Gastroesophageal sphincter (tissue), 4 donors: Measurements from ENCODE around the gene GTPBP10. TPM values are rescaled to one million over a fixed set of nuclear protein-coding genes. Genes with fewer than 3 reads are reported as not detected.
A peak's percentile ranks its signal among the peaks of the same experiment; 100 is the strongest.
"Not testable (repeated sequence)": the region's sequence is repeated elsewhere in the genome, so short reads cannot be mapped to it uniquely, and the experiment has no call there.

Experiments
- ATAC-seq: fragments of 150-250 bp; one replicate; pipeline ENCODE4 v1.9.1; 2016; ENCODE audit warnings: mild to moderate bottlenecking, moderate library complexity
- H3K27ac ChIP-seq, 4 donors: fragments of 200-600 bp; sonication (generic) in 3 of 4; 1 replicate in 3 of 4; 2 replicates in 1 of 4; pipeline ENCODE4 v1.5.1; 2016 to 2019
- H3K27me3 ChIP-seq: fragments of 200-600 bp; sonication (generic); one replicate; pipeline ENCODE4 v1.5.1; 2019
- H3K36me3 ChIP-seq, 2 donors: fragments of 200-600 bp; sonication (generic); one replicate each; pipeline ENCODE4 v1.5.1; 2019; ENCODE audit warnings: control low read depth in 1 of 2
- H3K4me1 ChIP-seq, 3 donors: fragments of 200-600 bp; sonication (generic); 1 replicate in 2 of 3; 2 replicates in 1 of 3; pipeline ENCODE4 v1.5.1; 2016 to 2019; ENCODE audit warnings: control low read depth in 2 of 3
- H3K4me3 ChIP-seq, 2 donors: fragments of 200-600 bp; sonication (generic); one replicate each; pipeline ENCODE4 v1.5.1; 2019; ENCODE audit warnings: mild to moderate bottlenecking in 1 of 2, moderate library complexity in 1 of 2
- H3K9me3 ChIP-seq, 3 donors: fragments of 200-600 bp; sonication (generic); one replicate each; pipeline ENCODE4 v1.5.1; 2017 to 2019; ENCODE audit warnings: control low read depth in 2 of 3
- CTCF ChIP-seq, 4 experiments: fragments of 200-600 bp in 2 of 4; fragments of 450-650 bp in 2 of 4; sonication (generic) in 1 of 4; IDR thresholded peaks; one replicate each; pipeline ENCODE4 v1.5.1; 2017 to 2019; ENCODE audit warnings: antibody characterized with exemption in 4 of 4, mild to moderate bottlenecking in 2 of 4, moderate library complexity in 2 of 4
- EP300 ChIP-seq: sonication (generic); formaldehyde crosslinking; IDR thresholded peaks from one replicate; pipeline ENCODE4 v1.6.1; 2017; ENCODE audit warnings: antibody characterized with exemption, mild to moderate bottlenecking
- POLR2A ChIP-seq, 2 donors: fragments of 450-650 bp; IDR thresholded peaks; one replicate each; pipeline ENCODE4 v1.6.1; 2017; ENCODE audit warnings: antibody characterized with exemption in 2 of 2, mild to moderate bottlenecking in 2 of 2, moderate library complexity in 1 of 2
- POLR2AphosphoS5 ChIP-seq: sonication (generic); formaldehyde crosslinking; IDR thresholded peaks from one replicate; pipeline ENCODE4 v1.6.1; 2017; ENCODE audit warnings: antibody characterized with exemption
- WGBS, 2 donors: methylation state at CpG; one replicate each; pipeline ENCODE4 v1.1.5; 2018; ENCODE audit warnings: low coverage in 1 of 2; 5-methylcytosine and 5-hydroxymethylcytosine counted together
- total RNA-seq, 4 donors: library from RNA; depleted of rRNA; stranded (reverse); fragments of >200 nt; gene quantifications; one replicate each; pipeline ENCODE4 v1.1.0, GENCODE V29; 2016

The GTPBP10 gene
- total RNA-seq, 4 donors from 2014 or later: 8.9 to 35.5 (median 13.1) TPM

- no peak for ATAC-seq
Observed at GRCh38 chr7:90337106-90337505, 9.4 kb upstream of the GTPBP10 start.

GRCh38 chr7:90345016-90345415 is 1.5 kb upstream of the GTPBP10 start:
- H3K4me3 ChIP-seq: no peak overlapping the region
- ATAC-seq: no peak
- no peaks in the 10 kb centered on the region for H3K9me3 ChIP-seq
- peaks cover 4 to 22% (median 5%) of the 10 kb centered on the region in 3 donors for H3K4me1 ChIP-seq
- H3K27me3 ChIP-seq: no peaks in the 10 kb centered on the region
- H3K36me3 ChIP-seq: no peaks in the 10 kb centered on the region
- no peak for TF ChIP-seq CTCF (IDR thresholded peaks at IDR 0.05)
- no peak for TF ChIP-seq EP300
- no peak for TF ChIP-seq POLR2AphosphoS5
- TF ChIP-seq POLR2A (IDR thresholded peaks at IDR 0.05): no peak
- H3K27ac ChIP-seq: no peak overlapping the region

More at GRCh38 chr7:90337106-90337505, 9.4 kb upstream of the GTPBP10 start:
- no peaks in the 10 kb centered on the region for H3K36me3 ChIP-seq
- H3K4me1 ChIP-seq: no peaks in the 10 kb centered on the region
- no peaks in the 10 kb centered on the region for H3K9me3 ChIP-seq
- H3K27ac ChIP-seq: no peak overlapping the region
- TF ChIP-seq POLR2A (IDR thresholded peaks at IDR 0.05) (no peak), CTCF (IDR thresholded peaks at IDR 0.05) (no peak), EP300 (no peak), POLR2AphosphoS5 (no peak)
- no peak overlapping the region for H3K4me3 ChIP-seq
- peaks cover 32% of the 10 kb centered on the region for H3K27me3 ChIP-seq

- H3K36me3 ChIP-seq: no peaks in the 10 kb centered on the region
- H3K27ac ChIP-seq: peak overlapping the region; percentile 56 to 88 (median 85)
- peaks cover 4 to 22% (median 5%) of the 10 kb centered on the region in 3 donors for H3K4me1 ChIP-seq
- 2 to 6% methylated on average over 17 to 18 of the region's 18 CpGs for WGBS, 2 donors
- ATAC-seq: no peak
- no peaks in the 10 kb centered on the region for H3K27me3 ChIP-seq
- H3K4me3 ChIP-seq: peak overlapping the region; percentile 75 to 77
- no peak for TF ChIP-seq POLR2A (IDR thresholded peaks at IDR 0.05)
- no peak for TF ChIP-seq EP300
- no peak for TF ChIP-seq CTCF (IDR thresholded peaks at IDR 0.05)
- TF ChIP-seq POLR2AphosphoS5: no peak
- no peaks in the 10 kb centered on the region for H3K9me3 ChIP-seq
Observed at GRCh38 chr7:90345595-90346335, 751 bp upstream of the GTPBP10 start.

- H3K4me3 ChIP-seq: no peak overlapping the region
- H3K4me1 ChIP-seq: peaks cover 4 to 22% (median 5%) of the 10 kb centered on the region in 3 donors
- ATAC-seq: no peak
- no peaks in the 10 kb centered on the region for H3K9me3 ChIP-seq
- no peak overlapping the region for H3K27ac ChIP-seq
- WGBS, 2 donors: 59 to 71% methylated on average over 2 to 4 of the region's 4 CpGs
- H3K27me3 ChIP-seq: no peaks in the 10 kb centered on the region
- no peak for TF ChIP-seq POLR2AphosphoS5
- H3K36me3 ChIP-seq: no peaks in the 10 kb centered on the region
Observed at GRCh38 chr7:90347759-90348158, 1.2 kb downstream of the GTPBP10 start.

- 81 to 84% methylated on average over 2 to 4 of the region's 4 CpGs for WGBS, 2 donors
- Histone ChIP-seq H3K4me3 (no peak overlapping the region), H3K36me3 (peaks cover 0 to 6% of the 10 kb centered on the region in 2 donors), H3K27ac (no peak overlapping the region), H3K9me3 (no peaks in the 10 kb centered on the region), H3K27me3 (no peaks in the 10 kb centered on the region), H3K4me1 (peaks cover 4 to 22% (median 5%) of the 10 kb centered on the region in 3 donors)
- ATAC-seq: no peak
- no peak for TF ChIP-seq CTCF (IDR thresholded peaks at IDR 0.05)
- no peak for TF ChIP-seq EP300
- no peak for TF ChIP-seq POLR2A (IDR thresholded peaks at IDR 0.05)
- no peak for TF ChIP-seq POLR2AphosphoS5
Observed at GRCh38 chr7:90349305-90349704, 2.8 kb downstream of the GTPBP10 start.

GRCh38 chr7:90350032-90350431 is 3.5 kb downstream of the GTPBP10 start:
- not testable (repeated sequence) for H3K27me3 ChIP-seq, H3K27ac ChIP-seq, ATAC-seq, H3K36me3 ChIP-seq, H3K4me3 ChIP-seq, H3K9me3 ChIP-seq
- 86 to 93% methylated on average over 2 to 3 of the region's 3 CpGs for WGBS, 2 donors
- peaks cover 4 to 21% (median 5%) of the 10 kb centered on the region in 3 donors for H3K4me1 ChIP-seq
